Liver (tissue), 9 donors: Measurements from ENCODE around the gene DPP6. TPM values are rescaled to one million over a fixed set of nuclear protein-coding genes. Genes with fewer than 3 reads are reported as not detected.

Source experiments
- DNase-seq: peaks from one replicate; pipeline ENCODE4 v3.0.0-alpha.2; 2017; ENCODE audit warnings: low spot score
- H3K27ac ChIP-seq, 2 donors: one replicate each; pipeline ENCODE4 v1.7.0; 2013; ENCODE audit warnings: inconsistent platforms in 2 of 2, low read length in 2 of 2, control low read depth in 1 of 2, low read depth in 1 of 2, mild to moderate bottlenecking in 1 of 2
- H3K27me3 ChIP-seq, 4 donors: one replicate each; pipeline versions ENCODE4 v1.6.1 to v1.7.0; 2013; ENCODE audit warnings: low read length in 3 of 4, inconsistent platforms in 1 of 4, mild to moderate bottlenecking in 1 of 4, moderate library complexity in 1 of 4; ENCODE audit not compliant: control insufficient read depth in 4 of 4, insufficient read depth in 4 of 4
- H3K36me3 ChIP-seq, 4 donors: one replicate each; pipeline versions ENCODE4 v1.6.1 to v1.7.0; 2013; ENCODE audit warnings: low read length in 3 of 4, mild to moderate bottlenecking in 3 of 4, low read depth in 1 of 4, moderate library complexity in 1 of 4; ENCODE audit not compliant: control insufficient read depth in 4 of 4, insufficient read depth in 3 of 4
- H3K4me1 ChIP-seq, 4 donors: one replicate each; pipeline versions ENCODE4 v1.6.1 to v1.7.0; 2013; ENCODE audit warnings: low read length in 3 of 4, mild to moderate bottlenecking in 3 of 4, moderate library complexity in 1 of 4; ENCODE audit not compliant: control insufficient read depth in 4 of 4, insufficient read depth in 4 of 4
- H3K4me3 ChIP-seq, 3 donors: one replicate each; pipeline versions ENCODE4 v1.6.1 to v1.7.0; 2013; ENCODE audit warnings: low read length in 3 of 3, control low read depth in 1 of 3, low read depth in 1 of 3, mild to moderate bottlenecking in 1 of 3
- H3K9ac ChIP-seq, 2 donors: one replicate each; pipeline ENCODE4 v1.7.0; 2013; ENCODE audit warnings: low read length in 2 of 2, mild to moderate bottlenecking in 2 of 2, moderate library complexity in 2 of 2, control low read depth in 1 of 2, low read depth in 1 of 2
- H3K9me3 ChIP-seq, 4 donors: one replicate each; pipeline versions ENCODE4 v1.6.1 to v1.7.0; 2013; ENCODE audit warnings: low read length in 3 of 4; ENCODE audit not compliant: control insufficient read depth in 4 of 4
- EGR1 ChIP-seq, 2 donors: IDR thresholded peaks; 2 replicates each; pipeline ENCODE4 v1.6.1; 2016 to 2018; ENCODE audit warnings: antibody characterized with exemption in 2 of 2, low read depth in 2 of 2
- FOXA1 ChIP-seq: IDR thresholded peaks from 2 replicates; pipeline ENCODE4 v1.6.1; 2016; ENCODE audit warnings: antibody characterized with exemption
- FOXA2 ChIP-seq: IDR thresholded peaks from 2 replicates; pipeline ENCODE4 v1.6.1; 2016; ENCODE audit warnings: antibody characterized with exemption
- GABPA ChIP-seq, 2 donors: IDR thresholded peaks in 1 of 2; conservative IDR thresholded peaks in 1 of 2; 2 replicates each; pipeline ENCODE4 v1.6.1; 2016; ENCODE audit warnings: antibody characterized with exemption in 2 of 2, mild to moderate bottlenecking in 1 of 2, moderate library complexity in 1 of 2
- HNF4A ChIP-seq, 2 donors: conservative IDR thresholded peaks; 2 replicates each; pipeline ENCODE4 v1.6.1; 2016; ENCODE audit warnings: antibody characterized with exemption in 2 of 2, mild to moderate bottlenecking in 2 of 2
- HNF4G ChIP-seq: IDR thresholded peaks from 2 replicates; pipeline ENCODE4 v1.6.1; 2016; ENCODE audit warnings: antibody characterized with exemption
- JUND ChIP-seq, 2 donors: IDR thresholded peaks; 2 replicates each; pipeline ENCODE4 v1.6.1; 2016; ENCODE audit warnings: antibody characterized with exemption in 2 of 2
- NR2F2 ChIP-seq: IDR thresholded peaks from 2 replicates; pipeline ENCODE4 v1.6.1; 2016; ENCODE audit warnings: antibody characterized with exemption
- RAD21 ChIP-seq, 2 donors: IDR thresholded peaks; 2 replicates each; pipeline ENCODE4 v1.6.1; 2016; ENCODE audit warnings: antibody characterized with exemption in 2 of 2, mild to moderate bottlenecking in 2 of 2
- RXRA ChIP-seq, 2 donors: IDR thresholded peaks; 2 replicates each; pipeline ENCODE4 v1.6.1; 2017 to 2018; ENCODE audit warnings: antibody characterized with exemption in 2 of 2, mild to moderate bottlenecking in 1 of 2
- SP1 ChIP-seq: IDR thresholded peaks from 2 replicates; pipeline ENCODE4 v1.6.1; 2018; ENCODE audit warnings: antibody characterized with exemption, mild to moderate bottlenecking
- TAF1 ChIP-seq: conservative IDR thresholded peaks from 2 replicates; pipeline ENCODE4 v1.6.1; 2016; ENCODE audit warnings: antibody characterized with exemption, mild to moderate bottlenecking
- YY1 ChIP-seq: IDR thresholded peaks from 2 replicates; pipeline ENCODE4 v1.6.1; 2016; ENCODE audit warnings: antibody characterized with exemption, mild to moderate bottlenecking
- WGBS: extraction: QIAGEN DNeasy Blood & Tissue Kit; methylation state at CpG from one replicate; pipeline ENCODE4 v1.1.7; 2013; 5-methylcytosine and 5-hydroxymethylcytosine counted together
- polyA plus RNA-seq, 2 donors: library from polyadenylated mRNA; stranded (reverse) in 1 of 2; unstranded in 1 of 2; fragments of 200-250 nt in 1 of 2; fragments of >200 nt in 1 of 2; fragmentation: Nextera tagmentation in 1 of 2; extraction: Ambion mirVana in 1 of 2; gene quantifications; one replicate each; pipeline versions ENCODE4 v1.2.1 to v1.2.3, GENCODE V29; 2013 to 2015
- total RNA-seq, 2 donors: library from RNA; depleted of rRNA; stranded (reverse); fragments of >200 nt; gene quantifications; one replicate each; pipeline ENCODE4 v1.2.3, GENCODE V29; 2014
- TF ChIP-seq, protein P1 (sequence below): fragments of 150-350 bp; IDR thresholded peaks from 2 replicates; pipeline ENCODE4 v1.5.1; 2017; ENCODE audit warnings: improper control_type of control experiment, low read depth, low read length; ENCODE audit not compliant: missing input control
- TF ChIP-seq, protein P2 (sequence below): IDR thresholded peaks from 2 replicates; pipeline ENCODE4 v1.6.1; 2016; ENCODE audit warnings: antibody characterized with exemption
- TF ChIP-seq, protein P3 (sequence below): IDR thresholded peaks from 2 replicates; pipeline ENCODE4 v1.6.1; 2016; ENCODE audit warnings: antibody characterized with exemption, mild to moderate bottlenecking
- TF ChIP-seq, protein P4 (sequence below): IDR thresholded peaks from 2 replicates; pipeline ENCODE4 v1.6.1; 2016; ENCODE audit warnings: antibody characterized with exemption
- donor health status: healthy.
- donor health status: healthy.
- donor health status: healthy.
- donor health status: healthy.
- donor health status: healthy.

DPP6 gene
- total and polyA plus RNA-seq, 4 donors, result 0.01 TPM; not detected in 3

DNA sequence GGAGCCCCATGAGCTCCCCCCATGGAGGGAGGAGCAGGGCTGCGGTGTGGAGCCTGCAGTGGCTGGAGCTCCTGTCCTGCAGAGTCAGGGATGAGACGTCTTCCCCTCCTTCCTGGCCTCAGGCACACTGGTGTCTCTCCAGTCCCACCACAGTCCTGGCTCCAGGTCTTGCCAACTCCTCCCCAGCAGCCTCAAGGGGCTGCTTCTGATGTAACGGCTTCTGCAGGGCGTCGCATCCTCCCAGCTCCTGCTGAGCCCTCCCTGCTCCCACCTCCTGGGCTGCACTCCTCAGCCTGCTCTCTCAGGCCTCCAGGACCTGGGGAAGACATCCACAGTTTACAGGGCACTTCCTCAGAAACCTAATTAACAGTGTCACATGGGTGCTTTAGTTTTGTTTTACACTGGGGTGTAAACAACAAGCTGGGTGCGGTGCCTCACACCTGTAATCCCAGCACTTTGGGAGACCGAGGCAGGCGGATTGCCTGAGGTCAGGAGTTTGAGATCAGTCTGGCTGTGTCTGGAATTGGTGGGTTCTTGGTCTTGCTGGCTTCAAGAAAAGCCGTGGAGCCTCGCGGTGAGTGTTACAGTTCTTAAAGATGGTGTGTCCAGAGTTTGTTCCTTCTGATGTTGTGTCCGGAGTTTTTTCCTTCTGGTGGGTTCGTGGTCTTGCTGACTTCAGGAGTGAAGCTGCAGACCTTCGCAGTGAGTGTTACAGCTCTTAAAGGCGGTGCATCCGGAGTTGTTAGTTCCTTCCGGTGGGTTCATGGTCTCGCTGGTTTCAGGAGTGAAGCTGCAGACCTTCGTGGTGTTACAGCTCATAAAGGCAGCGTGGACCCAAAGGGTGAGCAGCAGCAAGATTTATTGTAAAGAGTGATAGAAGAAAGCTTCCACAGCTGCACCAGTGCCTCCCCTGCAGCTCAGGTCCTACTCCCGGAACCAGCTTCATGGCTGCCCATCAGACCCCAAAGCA is 855.7 kb downstream of the DPP6 start:
- DNase-seq, result no peak
- H3K4me1 ChIP-seq, result peaks cover 0 to 2% (median 0%) of the 10 kb centered on the region in 4 donors
- WGBS, result 82% methylated on average over 21 of the region's 21 CpGs
- H3K27ac ChIP-seq, result no peak overlapping the region
- peaks cover 0 to 4% (median 1%) of the 10 kb centered on the region in 4 donors for H3K9me3 ChIP-seq
- H3K9ac ChIP-seq, result no peak overlapping the region
- TF ChIP-seq FOXA2, result no peak
- TF ChIP-seq FOXA1, result no peak
- H3K36me3 ChIP-seq, result no peaks in the 10 kb centered on the region
- H3K27me3 ChIP-seq, result no peaks in the 10 kb centered on the region
- no peak overlapping the region for H3K4me3 ChIP-seq

DNA sequence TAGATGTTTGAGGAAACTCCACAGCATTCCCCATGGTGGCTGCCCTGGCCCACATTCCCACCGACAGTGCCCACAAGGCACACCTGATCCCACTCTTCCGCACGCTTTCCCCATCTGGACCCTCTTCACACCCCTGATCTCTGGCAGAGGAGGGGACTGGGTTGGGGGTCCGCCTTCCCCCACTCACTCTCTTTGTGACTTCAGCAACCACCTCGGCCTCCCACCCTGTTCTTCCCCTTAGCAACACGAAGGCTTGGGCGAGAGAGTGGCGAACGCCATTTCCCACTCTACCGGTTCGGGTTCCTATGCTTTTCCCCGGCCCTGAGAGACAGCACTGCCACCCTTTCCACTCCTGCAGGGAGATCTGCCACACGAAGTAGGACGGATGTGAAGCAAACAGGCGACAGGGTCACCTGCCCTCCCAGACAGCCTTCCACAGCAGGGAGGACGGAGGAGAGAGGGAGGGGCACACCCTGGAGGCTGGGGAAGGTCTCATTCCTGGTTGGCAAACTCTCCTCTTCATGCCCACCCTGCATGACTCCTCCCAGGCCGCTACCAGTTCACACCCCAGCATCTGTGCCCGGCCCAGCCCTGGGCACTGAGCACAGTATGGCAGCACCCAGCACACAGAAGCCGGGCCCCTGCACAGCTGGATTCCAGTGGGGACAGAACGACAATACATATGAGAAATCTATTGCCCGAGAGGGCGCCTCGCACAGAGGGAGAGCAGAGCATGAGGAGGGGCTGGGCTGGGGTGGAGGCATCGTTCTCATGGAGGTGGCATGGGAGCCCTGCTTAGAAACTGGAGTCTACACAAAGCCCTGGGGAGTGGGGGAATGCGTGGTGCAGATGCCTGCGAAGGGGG is 857.3 kb downstream of the DPP6 start:
- TF ChIP-seq, protein P1, sequence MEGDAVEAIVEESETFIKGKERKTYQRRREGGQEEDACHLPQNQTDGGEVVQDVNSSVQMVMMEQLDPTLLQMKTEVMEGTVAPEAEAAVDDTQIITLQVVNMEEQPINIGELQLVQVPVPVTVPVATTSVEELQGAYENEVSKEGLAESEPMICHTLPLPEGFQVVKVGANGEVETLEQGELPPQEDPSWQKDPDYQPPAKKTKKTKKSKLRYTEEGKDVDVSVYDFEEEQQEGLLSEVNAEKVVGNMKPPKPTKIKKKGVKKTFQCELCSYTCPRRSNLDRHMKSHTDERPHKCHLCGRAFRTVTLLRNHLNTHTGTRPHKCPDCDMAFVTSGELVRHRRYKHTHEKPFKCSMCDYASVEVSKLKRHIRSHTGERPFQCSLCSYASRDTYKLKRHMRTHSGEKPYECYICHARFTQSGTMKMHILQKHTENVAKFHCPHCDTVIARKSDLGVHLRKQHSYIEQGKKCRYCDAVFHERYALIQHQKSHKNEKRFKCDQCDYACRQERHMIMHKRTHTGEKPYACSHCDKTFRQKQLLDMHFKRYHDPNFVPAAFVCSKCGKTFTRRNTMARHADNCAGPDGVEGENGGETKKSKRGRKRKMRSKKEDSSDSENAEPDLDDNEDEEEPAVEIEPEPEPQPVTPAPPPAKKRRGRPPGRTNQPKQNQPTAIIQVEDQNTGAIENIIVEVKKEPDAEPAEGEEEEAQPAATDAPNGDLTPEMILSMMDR, result no peak
- TF ChIP-seq TAF1 (no peak), FOXA1 (no peak), RXRA (IDR thresholded peaks at IDR 0.05) (no peak)
- Histone ChIP-seq H3K4me3 (no peak overlapping the region), H3K4me1 (peaks cover 1 to 8% (median 5%) of the 10 kb centered on the region in 4 donors), H3K9ac (no peak overlapping the region), H3K36me3 (no peaks in the 10 kb centered on the region), H3K27ac (no peak overlapping the region), H3K27me3 (no peaks in the 10 kb centered on the region), H3K9me3 (peaks cover 0 to 4% (median 1%) of the 10 kb centered on the region in 4 donors)
- WGBS, result 81% methylated on average over 26 of the region's 26 CpGs
- DNase-seq, result no peak

DNA sequence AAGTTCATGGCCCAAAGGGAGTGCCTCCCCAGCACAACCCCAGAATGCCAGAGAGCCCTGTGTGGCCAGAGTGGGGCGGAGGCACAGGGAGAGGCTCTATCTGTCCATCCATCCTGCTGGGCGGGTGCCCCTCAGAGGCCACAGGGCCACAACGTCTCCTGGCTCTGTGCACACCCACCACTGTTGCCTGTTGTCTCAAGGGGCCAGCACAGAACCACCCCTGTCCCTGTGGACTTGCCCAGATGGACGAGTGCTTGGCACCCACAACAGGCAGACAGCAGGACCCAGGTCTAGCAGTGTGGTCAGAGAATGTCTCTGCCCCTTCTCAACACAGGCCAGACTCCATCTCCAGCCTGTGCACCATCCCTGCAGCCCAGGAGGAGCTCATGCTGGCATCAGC is 857.9 kb downstream of the DPP6 start:
- WGBS, result 82% methylated on average over 4 of the region's 4 CpGs
- H3K4me1 ChIP-seq, result peaks cover 1 to 8% (median 5%) of the 10 kb centered on the region in 4 donors
- H3K27me3 ChIP-seq, result no peaks in the 10 kb centered on the region
- DNase-seq, result no peak
- no peak overlapping the region for H3K27ac ChIP-seq
- no peak overlapping the region for H3K9ac ChIP-seq
- peaks cover 0 to 4% (median 1%) of the 10 kb centered on the region in 4 donors for H3K9me3 ChIP-seq
- no peaks in the 10 kb centered on the region for H3K36me3 ChIP-seq
- no peak overlapping the region for H3K4me3 ChIP-seq
- TF ChIP-seq, protein P2, sequence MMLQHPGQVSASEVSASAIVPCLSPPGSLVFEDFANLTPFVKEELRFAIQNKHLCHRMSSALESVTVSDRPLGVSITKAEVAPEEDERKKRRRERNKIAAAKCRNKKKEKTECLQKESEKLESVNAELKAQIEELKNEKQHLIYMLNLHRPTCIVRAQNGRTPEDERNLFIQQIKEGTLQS, result no peak
- TF ChIP-seq, protein P3, sequence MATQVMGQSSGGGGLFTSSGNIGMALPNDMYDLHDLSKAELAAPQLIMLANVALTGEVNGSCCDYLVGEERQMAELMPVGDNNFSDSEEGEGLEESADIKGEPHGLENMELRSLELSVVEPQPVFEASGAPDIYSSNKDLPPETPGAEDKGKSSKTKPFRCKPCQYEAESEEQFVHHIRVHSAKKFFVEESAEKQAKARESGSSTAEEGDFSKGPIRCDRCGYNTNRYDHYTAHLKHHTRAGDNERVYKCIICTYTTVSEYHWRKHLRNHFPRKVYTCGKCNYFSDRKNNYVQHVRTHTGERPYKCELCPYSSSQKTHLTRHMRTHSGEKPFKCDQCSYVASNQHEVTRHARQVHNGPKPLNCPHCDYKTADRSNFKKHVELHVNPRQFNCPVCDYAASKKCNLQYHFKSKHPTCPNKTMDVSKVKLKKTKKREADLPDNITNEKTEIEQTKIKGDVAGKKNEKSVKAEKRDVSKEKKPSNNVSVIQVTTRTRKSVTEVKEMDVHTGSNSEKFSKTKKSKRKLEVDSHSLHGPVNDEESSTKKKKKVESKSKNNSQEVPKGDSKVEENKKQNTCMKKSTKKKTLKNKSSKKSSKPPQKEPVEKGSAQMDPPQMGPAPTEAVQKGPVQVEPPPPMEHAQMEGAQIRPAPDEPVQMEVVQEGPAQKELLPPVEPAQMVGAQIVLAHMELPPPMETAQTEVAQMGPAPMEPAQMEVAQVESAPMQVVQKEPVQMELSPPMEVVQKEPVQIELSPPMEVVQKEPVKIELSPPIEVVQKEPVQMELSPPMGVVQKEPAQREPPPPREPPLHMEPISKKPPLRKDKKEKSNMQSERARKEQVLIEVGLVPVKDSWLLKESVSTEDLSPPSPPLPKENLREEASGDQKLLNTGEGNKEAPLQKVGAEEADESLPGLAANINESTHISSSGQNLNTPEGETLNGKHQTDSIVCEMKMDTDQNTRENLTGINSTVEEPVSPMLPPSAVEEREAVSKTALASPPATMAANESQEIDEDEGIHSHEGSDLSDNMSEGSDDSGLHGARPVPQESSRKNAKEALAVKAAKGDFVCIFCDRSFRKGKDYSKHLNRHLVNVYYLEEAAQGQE, result no peak
- TF ChIP-seq TAF1 (no peak), YY1 (no peak), HNF4G (no peak), HNF4A (conservative IDR thresholded peaks at IDR 0.05) (no peak), RXRA (IDR thresholded peaks at IDR 0.05) (no peak), GABPA (IDR thresholded peaks at IDR 0.05 in 1 of 2, conservative IDR thresholded peaks at IDR 0.05 in 1 of 2) (no peak), NR2F2 (no peak), SP1 (no peak), JUND (IDR thresholded peaks at IDR 0.05) (no peak), RAD21 (IDR thresholded peaks at IDR 0.05) (no peak), FOXA1 (no peak), FOXA2 (no peak), EGR1 (IDR thresholded peaks at IDR 0.05; ENCODE audit: low read depth in 2 of 2) (no peak)
- TF ChIP-seq, protein P4, sequence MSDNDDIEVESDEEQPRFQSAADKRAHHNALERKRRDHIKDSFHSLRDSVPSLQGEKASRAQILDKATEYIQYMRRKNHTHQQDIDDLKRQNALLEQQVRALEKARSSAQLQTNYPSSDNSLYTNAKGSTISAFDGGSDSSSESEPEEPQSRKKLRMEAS, result no peak
- TF ChIP-seq, protein P1, result no peak
